Measurements from ENCODE around the gene SMAP2. TPM values are rescaled to one million over a fixed set of nuclear protein-coding genes. Genes with fewer than 3 reads are reported as not detected.

Gene SMAP2
- total and polyA plus RNA-seq, 2 of the 4 experiments (the other 2 are of a cell fraction), result 30.1 to 31.0 TPM

DNA sequence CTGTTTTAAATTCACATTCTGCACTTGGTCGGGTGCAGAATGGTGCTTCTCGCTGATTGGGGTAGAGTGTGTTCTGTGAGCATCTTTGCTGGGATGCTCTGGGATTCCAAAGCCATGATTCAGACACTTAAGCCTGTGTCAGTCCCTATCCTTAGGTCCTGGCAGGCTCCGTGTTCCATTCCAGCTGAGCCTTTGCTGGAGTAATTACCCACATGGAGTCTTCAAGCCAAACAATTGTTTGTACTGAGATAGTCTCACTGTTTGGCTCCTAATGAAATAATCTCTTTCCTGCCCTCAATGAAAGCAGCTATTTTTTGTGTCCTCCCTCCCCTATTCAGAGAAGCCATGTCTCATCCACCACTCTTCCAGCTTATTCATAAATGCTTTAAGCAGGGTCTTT, 18.7 kb downstream of the SMAP2 start:
- H3K9ac ChIP-seq (ENCODE audit: low read depth, low read length), result no peak overlapping the region
- 0 out of 2 replicates have a peak overlapping the region, but pooled peaks have one; percentile 31 for H3K4ac ChIP-seq (ENCODE audit: low read depth, low read length)
- peaks cover 12% of the 10 kb centered on the region for H3K9me1 ChIP-seq (ENCODE audit: insufficient read depth, low read length)
- in situ Hi-C loops (cut with MboI; ENCODE audit: low sequenced_read_pairs), result no loop called here
- TF ChIP-seq MXI1 (IDR thresholded peaks at IDR 0.05; ENCODE audit: borderline replicate concordance, low read depth, low read length), result 0 out of 2 replicates have a peak, but pooled peaks have one; percentile 36
- TF ChIP-seq RCOR1 (IDR thresholded peaks at IDR 0.05; ENCODE audit: insufficient replicate concordance, low read length), result peak; percentile 50
- TF ChIP-seq SMC3 (IDR thresholded peaks at IDR 0.05; ENCODE audit: low read depth, low read length), result no peak
- peak; percentile 41; the same call in 1 of the 2 replicates for TF ChIP-seq FOS (IDR thresholded peaks at IDR 0.05; ENCODE audit: low read depth, low read length)
- H3K4me2 ChIP-seq (ENCODE audit: low read depth, low read length), result peak overlapping the region; percentile 15; the same call in 1 of the 2 replicates
- H3K4me3 ChIP-seq (ENCODE audit: insufficient read depth, low read depth, low read length), result no peak overlapping the region
- POLR2A ChIA-PET (ENCODE audit: unreplicated experiment), result no interaction called here
- H3K79me1 ChIP-seq (ENCODE audit: low read depth in 1 of 2, low read length in 2 of 2), result peaks cover 22 to 71% of the 10 kb centered on the region in 2 experiments
- no peak overlapping the region for H3K56ac ChIP-seq (ENCODE audit: extremely low read depth, insufficient read depth, low read length)
- no peak overlapping the region for H2BK20ac ChIP-seq (ENCODE audit: low read depth, low read length)
- no peak overlapping the region; the same call in 1 of the 2 replicates for H3K14ac ChIP-seq (replicated peaks; ENCODE audit: low read depth, low read length)
- H3K27me3 ChIP-seq (ENCODE audit: control insufficient read depth, insufficient read depth, low read length), result no peaks in the 10 kb centered on the region
- no peak overlapping the region for H2AK9ac ChIP-seq (replicated peaks; ENCODE audit: low read depth, low read length, poor library complexity)
- WGBS, 2 experiments (ENCODE audit: extremely low coverage in 2 of 2, insufficient read length in 1 of 2), result 80% methylated on average over 1 of the region's 3 CpGs; no CpG with 5 or more reads in 1 of the 2 experiments
- H2BK5ac ChIP-seq (ENCODE audit: low read depth, low read length, poor library complexity, severe bottlenecking), result peak overlapping the region; percentile 46
- H3K27ac ChIP-seq (ENCODE audit: insufficient read depth, low read length), result no peak overlapping the region
- H2BK120ac ChIP-seq (ENCODE audit: low read depth, low read length), result no peak overlapping the region
- dilution Hi-C loops (cut with HindIII; ENCODE audit: low sequenced_read_pairs, unreplicated experiment), result no loop called here
- no peak overlapping the region for H2AFZ ChIP-seq (replicated peaks; ENCODE audit: low read length, poor library complexity)
- peaks cover 32% of the 10 kb centered on the region; the same call in 1 of the 2 replicates for H4K20me1 ChIP-seq (ENCODE audit: insufficient read depth, low read length)
- H2BK15ac ChIP-seq (ENCODE audit: low read depth, low read length), result no peak overlapping the region
- H4K8ac ChIP-seq (ENCODE audit: low read depth in 2 of 2, low read length in 2 of 2), result no peak overlapping the region
- H3K18ac ChIP-seq (ENCODE audit: low read depth, low read length), result no peak overlapping the region
- no peak overlapping the region for H2AK5ac ChIP-seq (ENCODE audit: low read depth, low read length)
- H3K36me3 ChIP-seq (ENCODE audit: control insufficient read depth, insufficient read depth, low read length), result no peaks in the 10 kb centered on the region
- H3K23ac ChIP-seq (ENCODE audit: low read depth, low read length), result no peak overlapping the region
- H3K9me3 ChIP-seq (ENCODE audit: control insufficient read depth, insufficient read depth, low read length), result no peaks in the 10 kb centered on the region
- CTCF ChIA-PET, result interaction anchor here (0.8 to 1.6 kb wide), 2 partner anchors 8 to 13 kb away, joined by 3 to 4 read pairs; no protein-coding TSS in a partner anchor
- no peak overlapping the region for H4K5ac ChIP-seq (ENCODE audit: low read depth, low read length)
- no peak overlapping the region for H4K91ac ChIP-seq (ENCODE audit: insufficient read depth, low read depth, low read length)
- ATAC-seq (ENCODE audit: low read depth) (peak; percentile 83), DNase-seq (peak; percentile 88)
- peaks cover 13% of the 10 kb centered on the region for H3K4me1 ChIP-seq (ENCODE audit: control insufficient read depth, insufficient read depth, low read length)
- BruUV-seq (replicated peaks), result no TSS peak
- intact Hi-C loops (cut with micrococcal nuclease), result no loop called here

Measured in IMR-90 (cell line).